ENCODE data around the gene SH3PXD2A.

- TF ChIP-seq CTCF (IDR thresholded peaks at IDR 0.05; ENCODE audit: insufficient read depth, low read depth, low read length) (no peak), EZH2 (IDR thresholded peaks at IDR 0.05; ENCODE audit: insufficient read depth, low read length) (no peak)
Measured at GRCh38 chr10:103545771-103546281, 309.6 kb downstream of the SH3PXD2A start.
